ENCODE measurements around the gene MAFB. TPM values are rescaled to one million over a fixed set of nuclear protein-coding genes. Genes with fewer than 3 reads are reported as not detected.

The MAFB gene
- polyA plus RNA-seq, 3 donors, result 113 to 161 (median 134) TPM

- Histone ChIP-seq H3K27ac (ENCODE audit: low read depth in 1 of 2, low read length in 2 of 2) (no peak overlapping the region), H2AFZ (ENCODE audit: insufficient read depth, low read depth, low read length, poor library complexity, severe bottlenecking) (peak overlapping the region; percentile 87), H3K4me1 (ENCODE audit: control insufficient read depth in 1 of 2, insufficient read depth in 2 of 2, low read length in 2 of 2) (peaks cover 26 to 46% of the 10 kb centered on the region in 2 donors), H4K20me1 (ENCODE audit: insufficient read depth, low read length) (peaks cover 38% of the 10 kb centered on the region), H3K27me3 (ENCODE audit: control insufficient read depth in 2 of 2, insufficient read depth in 2 of 2, low read length in 2 of 2) (peaks cover 55 to 69% of the 10 kb centered on the region in 2 donors), H3K4me3 (replicated peaks in 1 of 3; ENCODE audit: low read depth in 2 of 3, low read length in 3 of 3) (peak overlapping the region in 2 of 3 experiments; percentile 72 to 99), H3K36me3 (replicated peaks in 1 of 2; ENCODE audit: control insufficient read depth in 1 of 2, insufficient read depth in 2 of 2, low read length in 2 of 2) (peaks cover 0 to 7% of the 10 kb centered on the region in 2 donors), H3K9ac (ENCODE audit: insufficient read depth, low read length, poor library complexity, severe bottlenecking) (no peak overlapping the region), H3K4me2 (replicated peaks; ENCODE audit: extremely low read depth, low read length, poor library complexity, severe bottlenecking) (peak overlapping the region; percentile 94), H3K79me2 (ENCODE audit: insufficient read depth, low read length) (peaks cover 29% of the 10 kb centered on the region), H3K9me3 (replicated peaks in 1 of 2; ENCODE audit: control insufficient read depth in 1 of 2, insufficient read depth in 1 of 2, low read length in 2 of 2) (peaks cover 7 to 29% of the 10 kb centered on the region in 2 donors)
- DNase-seq, result no peak
- Mint-ChIP-seq H3K36me3 (peaks cover 29 to 30% of the 10 kb centered on the region in 2 donors), H3K27me3 (ENCODE audit: low read depth in 3 of 3) (peaks cover 72 to 81% (median 75%) of the 10 kb centered on the region in 3 donors), H3K4me3 (peak overlapping the region; percentile 83 to 86), H3K4me1 (peaks cover 39% of the 10 kb centered on the region), H3K9me3 (peaks cover 0 to 41% (median 29%) of the 10 kb centered on the region in 7 donors), H3K27ac (peak overlapping the region in 4 of 7 donors; percentile 12 to 96 (median 44))
- intact Hi-C loops (cut with micrococcal nuclease), result loop anchor here (2.0 to 10.0 kb wide), 3 partner anchors 529 to 806 kb away; no protein-coding TSS in a partner anchor
- WGBS (ENCODE audit: insufficient coverage), result 8% methylated on average over 30 of the region's 45 CpGs
- TF ChIP-seq CTCF (IDR thresholded peaks at IDR 0.05), result no peak
Measured at GRCh38 chr20:40690836-40691565, 2.0 kb upstream of the MAFB start.

GRCh38 chr20:40689943-40690835 is 1.2 kb upstream of the MAFB start:
- H3K9ac ChIP-seq (ENCODE audit: insufficient read depth, low read length, poor library complexity, severe bottlenecking), result peak overlapping the region; percentile 89

More at GRCh38 chr20:40689943-40690835, 1.2 kb upstream of the MAFB start:
- peak overlapping the region; percentile 42 to 99 (median 72) for H3K4me3 ChIP-seq (replicated peaks in 1 of 3; ENCODE audit: low read depth in 2 of 3, low read length in 3 of 3)
- Mint-ChIP-seq H3K36me3 (peaks cover 37 to 38% of the 10 kb centered on the region in 2 donors), H3K4me1 (peaks cover 46% of the 10 kb centered on the region), H3K4me3 (peak overlapping the region; percentile 83 to 86), H3K9me3 (peaks cover 0 to 49% (median 36%) of the 10 kb centered on the region in 7 donors), H3K27me3 (ENCODE audit: low read depth in 3 of 3) (peaks cover 71 to 81% (median 75%) of the 10 kb centered on the region in 3 donors), H3K27ac (peak overlapping the region; percentile 93 to 99 (median 96))
- intact Hi-C loops (cut with micrococcal nuclease), result loop anchor here (2.0 to 10.0 kb wide), 11 partner anchors 115 to 805 kb away; no protein-coding TSS in a partner anchor
- peak overlapping the region; percentile 87 for H2AFZ ChIP-seq (ENCODE audit: insufficient read depth, low read depth, low read length, poor library complexity, severe bottlenecking)
- H3K36me3 ChIP-seq (replicated peaks in 1 of 2; ENCODE audit: control insufficient read depth in 1 of 2, insufficient read depth in 2 of 2, low read length in 2 of 2), result peaks cover 3 to 15% of the 10 kb centered on the region in 2 donors
- peaks cover 34 to 54% of the 10 kb centered on the region in 2 donors for H3K4me1 ChIP-seq (ENCODE audit: control insufficient read depth in 1 of 2, insufficient read depth in 2 of 2, low read length in 2 of 2)
- H3K9me3 ChIP-seq (replicated peaks in 1 of 2; ENCODE audit: control insufficient read depth in 1 of 2, insufficient read depth in 1 of 2, low read length in 2 of 2), result peaks cover 7 to 26% of the 10 kb centered on the region in 2 donors
- H4K20me1 ChIP-seq (ENCODE audit: insufficient read depth, low read length), result peaks cover 46% of the 10 kb centered on the region
- DNase-seq, result peak; percentile 86 to 89 (median 86)
- H3K4me2 ChIP-seq (replicated peaks; ENCODE audit: extremely low read depth, low read length, poor library complexity, severe bottlenecking), result peak overlapping the region; percentile 94
- peaks cover 51 to 69% of the 10 kb centered on the region in 2 donors for H3K27me3 ChIP-seq (ENCODE audit: control insufficient read depth in 2 of 2, insufficient read depth in 2 of 2, low read length in 2 of 2)
- H3K79me2 ChIP-seq (ENCODE audit: insufficient read depth, low read length), result peaks cover 35% of the 10 kb centered on the region
- peak overlapping the region; percentile 95 to 99 for H3K27ac ChIP-seq (ENCODE audit: low read depth in 1 of 2, low read length in 2 of 2)
- 2% methylated on average over 76 of the region's 84 CpGs for WGBS (ENCODE audit: insufficient coverage)
- peak; percentile 92 for TF ChIP-seq CTCF (IDR thresholded peaks at IDR 0.05)

Measured in CD14-positive monocyte (primary cell).